T-helper 22 cell (primary cell): ENCODE data around the gene SERINC3.
A peak's percentile ranks its signal among the peaks of the same experiment; 100 is the strongest.
"Not testable (repeated sequence)": the region's sequence is repeated elsewhere in the genome, so short reads cannot be mapped to it uniquely, and the experiment has no call there.

Experiments used
- DNase-seq: peaks from one replicate; pipeline ENCODE4 v3.0.0-alpha.2; 2020; ENCODE audit warnings: low read depth

SERINC3 gene

DNA sequence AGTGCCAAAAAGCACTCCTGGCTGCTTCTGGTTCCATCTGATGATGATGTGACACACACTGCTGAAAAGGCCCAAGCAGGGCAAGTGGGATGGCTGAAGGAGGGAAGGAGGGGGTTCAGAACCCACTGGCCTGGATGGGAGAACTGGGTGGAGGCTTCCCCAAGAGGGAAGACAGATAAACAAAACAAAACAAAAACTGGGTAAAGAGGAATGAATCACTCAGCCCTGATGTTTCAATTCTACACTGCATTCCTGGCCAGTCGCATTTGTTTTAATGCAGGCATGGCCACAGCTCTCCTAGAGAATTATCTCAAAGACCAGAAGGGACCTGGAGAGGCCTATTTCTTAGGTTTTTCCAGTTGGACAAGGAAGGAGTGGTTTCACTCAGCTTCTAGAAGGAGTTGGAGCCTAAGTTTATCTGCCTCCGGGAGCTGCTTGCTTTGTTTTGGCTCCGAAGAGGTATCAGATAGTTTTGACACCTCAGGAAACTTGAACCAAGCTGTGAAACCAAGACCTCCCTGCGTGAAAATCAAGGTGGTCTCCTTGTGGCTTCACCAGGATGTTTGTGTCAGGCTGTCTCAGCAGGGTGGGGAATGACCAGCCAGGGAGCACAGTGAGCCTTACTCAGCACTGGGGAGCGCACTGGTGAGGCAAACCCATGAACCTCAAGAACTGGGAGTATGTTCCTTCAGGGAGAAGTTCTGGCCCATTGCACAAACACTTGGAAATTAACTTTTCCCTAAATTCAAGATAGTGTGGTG, 30.1 kb downstream of the SERINC3 start:
- DNase-seq = no peak

DNA sequence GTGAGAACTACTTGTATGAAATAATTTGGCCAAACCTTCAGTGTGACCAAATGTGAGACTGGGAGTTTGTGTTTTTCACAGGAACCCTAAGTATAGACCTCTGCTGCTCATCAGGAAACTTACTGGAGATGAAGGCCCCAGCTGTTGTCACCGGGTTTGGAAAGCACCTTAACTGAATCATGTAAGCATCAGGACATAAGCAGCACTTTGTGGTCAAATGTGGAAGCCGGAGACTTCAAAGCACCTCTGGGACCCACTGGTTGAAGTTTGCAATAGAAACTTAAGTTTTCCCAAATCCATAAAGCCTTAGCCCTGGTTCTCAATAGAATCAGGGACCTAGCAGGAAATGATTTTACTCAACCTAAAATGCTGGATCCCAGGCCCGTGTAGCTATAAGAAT, 31.9 kb downstream of the SERINC3 start:
- DNase-seq = no peak

DNA sequence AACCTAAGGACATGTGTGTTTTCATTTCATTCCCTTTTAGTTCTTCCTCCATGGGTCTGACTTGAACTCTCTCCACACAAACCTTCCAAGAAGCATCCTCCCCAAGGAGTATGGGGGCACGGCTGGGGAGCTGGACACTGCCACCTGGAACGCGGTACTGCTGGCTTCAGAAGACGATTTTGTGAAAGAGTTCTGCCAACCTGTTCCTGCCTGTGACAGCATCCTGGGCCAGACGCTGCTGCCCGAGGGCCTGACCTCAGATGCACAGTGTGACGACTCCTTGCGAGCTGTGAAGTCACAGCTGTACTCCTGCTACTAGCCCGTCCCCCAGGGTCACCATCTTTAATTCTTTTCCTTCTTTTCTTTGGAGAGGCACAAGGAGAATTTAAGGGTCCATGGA, 32.6 kb downstream of the SERINC3 start:
- DNase-seq = no peak

DNA sequence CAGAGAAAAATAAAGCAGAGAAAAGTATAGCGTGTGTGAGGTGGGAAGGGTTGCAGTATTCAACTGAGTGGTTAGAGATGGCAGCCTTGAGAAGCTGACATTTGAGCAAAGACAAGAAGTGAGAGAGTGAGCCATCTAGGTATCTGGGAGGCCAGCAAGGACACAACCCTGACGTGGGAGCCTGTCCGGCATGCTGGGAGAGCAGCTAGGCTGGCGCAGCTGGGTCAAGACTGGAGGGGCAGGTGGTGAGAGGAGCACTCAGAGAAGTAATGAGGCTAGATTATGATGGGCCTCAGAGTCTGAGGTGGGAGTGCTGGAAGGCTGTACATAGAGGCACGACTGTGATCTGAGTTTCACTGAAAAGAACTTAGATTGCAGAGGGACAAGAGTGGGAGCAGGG, 33.3 kb downstream of the SERINC3 start:
- no peak for DNase-seq

DNA sequence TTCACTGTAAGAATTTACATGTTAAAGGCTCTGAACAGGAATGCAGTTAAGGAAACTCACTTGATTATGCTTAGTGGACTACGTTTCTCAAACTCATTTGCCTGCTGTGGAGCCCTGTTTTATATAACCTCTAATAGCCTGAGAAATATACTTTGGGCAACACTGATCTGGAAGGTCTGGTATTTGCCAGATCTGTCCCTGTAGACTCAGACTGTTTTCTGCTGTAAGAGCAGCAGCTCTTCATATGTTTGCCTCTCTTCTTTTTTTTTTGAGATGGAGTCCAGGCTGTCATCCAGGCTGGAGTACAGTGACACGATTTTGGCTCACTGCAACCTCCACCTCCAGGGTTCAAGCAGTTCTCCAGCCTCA, 36.1 kb downstream of the SERINC3 start:
- DNase-seq = no peak

DNA sequence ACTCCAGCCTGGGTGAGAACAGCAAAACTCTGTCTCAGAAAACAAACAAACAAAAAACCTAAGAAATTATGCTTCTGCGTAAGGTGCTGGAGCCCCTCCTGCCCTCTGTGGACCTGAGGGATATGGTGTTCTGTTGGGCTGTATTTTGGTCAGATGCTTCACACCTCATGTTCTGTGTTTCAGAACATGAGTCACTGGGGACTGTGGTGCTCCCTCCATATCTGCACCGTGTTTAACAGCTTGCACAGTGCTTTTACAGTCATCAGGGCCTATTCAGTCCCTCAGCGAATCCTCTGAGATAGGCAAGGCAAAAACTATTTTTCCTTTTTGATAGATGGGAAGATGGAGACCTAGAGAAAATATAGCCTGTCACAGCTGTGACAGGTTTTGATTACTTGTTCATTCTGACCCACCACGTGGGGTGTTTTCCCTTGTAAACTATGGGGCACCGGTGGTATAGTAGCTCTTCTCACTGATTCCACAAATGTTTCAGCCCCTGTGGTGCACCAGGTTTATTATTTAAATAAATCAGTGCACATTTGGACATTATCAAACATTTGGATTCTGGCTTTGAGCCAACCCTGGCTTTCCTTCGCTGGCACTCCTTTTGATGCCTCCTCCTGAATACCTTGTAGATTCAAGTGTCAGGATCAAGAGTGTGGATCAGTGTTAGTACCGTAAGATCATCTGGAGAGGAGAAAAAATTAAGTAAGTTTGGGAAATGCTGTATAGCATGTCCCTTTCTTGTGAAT, 36.6 kb downstream of the SERINC3 start:
- no peak for DNase-seq

DNA sequence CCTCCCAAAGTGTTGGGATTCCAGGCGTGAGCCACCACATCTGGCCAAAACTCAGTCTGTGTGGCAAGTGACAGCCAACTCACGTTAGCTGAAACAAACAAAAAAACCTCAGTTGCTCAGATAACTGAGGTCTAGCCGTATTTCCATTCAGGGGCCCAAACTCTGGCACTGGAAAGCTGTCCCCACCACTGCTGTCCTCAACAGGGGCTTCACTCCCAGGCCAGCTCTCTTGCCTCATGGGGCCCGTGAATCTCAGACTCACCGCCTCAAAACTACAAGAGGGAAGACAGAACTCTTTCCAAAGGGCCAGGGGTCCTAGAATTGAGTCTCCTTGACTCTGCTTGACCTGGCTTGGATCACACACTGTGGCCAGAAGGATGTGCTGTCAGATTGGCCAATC, 38.8 kb downstream of the SERINC3 start:
- DNase-seq = no peak

DNA sequence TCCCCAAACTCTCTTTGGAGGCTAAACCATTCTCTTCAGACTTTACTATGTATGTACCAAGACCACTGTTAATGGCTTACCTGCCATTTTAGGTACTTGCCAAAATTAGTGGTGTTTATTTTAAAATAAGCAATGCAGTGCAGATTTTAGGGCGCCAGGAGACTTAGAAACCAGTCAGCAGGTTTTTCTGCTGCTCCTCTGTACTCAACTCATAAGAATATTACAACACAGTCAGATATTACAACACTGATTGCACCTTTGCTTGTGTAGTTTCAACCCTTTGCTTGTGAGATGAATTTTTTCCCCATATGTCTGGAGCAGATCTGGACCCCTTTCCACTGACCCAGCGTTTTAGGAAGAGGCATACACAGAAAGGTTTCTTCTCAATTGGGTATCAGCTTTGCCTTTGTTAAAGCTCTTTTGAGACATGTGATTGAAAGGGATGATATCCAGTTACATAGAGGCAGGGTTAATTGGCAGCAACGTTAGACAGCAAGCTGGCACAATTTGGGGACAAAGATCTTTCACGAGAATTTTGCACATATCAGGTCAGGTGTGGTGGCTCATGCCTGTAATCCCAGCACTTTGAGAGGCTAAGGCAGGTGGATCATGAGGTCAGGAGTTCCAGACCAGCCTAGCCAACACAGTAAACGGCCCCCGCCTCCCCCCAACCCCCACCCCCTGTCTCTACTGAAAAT, 40.0 kb downstream of the SERINC3 start:
- no peak for DNase-seq

DNA sequence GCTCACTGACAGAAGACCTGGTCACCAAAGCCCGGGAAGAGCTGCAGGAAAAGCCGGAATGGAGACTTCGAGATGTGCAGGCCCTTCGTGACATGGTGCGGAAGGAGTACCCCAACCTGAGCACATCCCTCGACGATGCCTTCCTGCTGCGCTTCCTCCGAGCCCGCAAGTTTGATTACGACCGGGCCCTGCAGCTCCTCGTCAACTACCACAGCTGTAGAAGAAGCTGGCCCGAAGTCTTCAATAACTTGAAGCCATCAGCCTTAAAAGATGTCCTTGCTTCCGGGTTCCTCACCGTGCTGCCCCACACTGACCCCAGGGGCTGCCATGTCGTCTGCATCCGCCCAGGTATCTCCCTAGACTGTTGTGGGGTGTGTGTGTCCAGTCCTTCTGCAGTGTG, 41.8 kb downstream of the SERINC3 start:
- no peak for DNase-seq

DNA sequence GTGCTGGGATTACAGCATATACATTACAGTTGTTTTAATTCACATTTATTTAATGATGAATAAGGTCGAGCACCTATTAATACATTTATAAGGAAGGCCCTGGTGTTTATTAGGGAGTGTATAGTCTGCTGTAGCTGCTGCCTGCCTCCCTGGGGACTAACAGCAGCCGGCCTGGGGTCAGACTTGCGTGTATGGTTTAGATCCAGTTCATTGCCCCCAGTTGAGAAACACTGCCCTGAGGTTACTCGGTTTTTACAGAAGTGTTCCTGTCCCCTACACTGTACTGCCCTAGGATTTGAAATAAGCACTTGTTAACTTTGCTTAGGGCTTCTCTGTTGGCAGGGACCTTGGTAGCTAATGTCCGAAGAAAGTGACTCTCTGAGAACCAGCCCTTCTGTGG, 42.2 kb downstream of the SERINC3 start:
- no peak for DNase-seq

DNA sequence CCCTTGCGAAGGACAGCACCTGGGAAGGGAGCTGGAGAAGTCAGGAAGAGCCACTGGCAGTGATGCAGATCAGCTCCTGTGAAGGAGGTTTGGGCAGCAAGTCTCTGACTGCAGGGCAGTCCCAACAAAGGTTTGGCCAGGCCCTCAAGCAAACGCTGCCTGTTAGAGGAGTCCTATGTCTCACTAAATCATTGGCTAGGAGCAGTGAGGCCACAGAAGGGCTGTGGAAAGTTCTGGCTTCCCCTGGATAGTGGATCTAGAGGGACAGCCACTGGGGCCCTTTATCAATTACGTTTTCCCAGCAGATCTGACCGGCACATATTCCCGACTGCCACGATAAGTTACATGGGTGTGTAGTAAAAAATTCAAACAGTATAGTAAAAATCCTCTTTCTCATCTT, 43.7 kb downstream of the SERINC3 start:
- no peak for DNase-seq

DNA sequence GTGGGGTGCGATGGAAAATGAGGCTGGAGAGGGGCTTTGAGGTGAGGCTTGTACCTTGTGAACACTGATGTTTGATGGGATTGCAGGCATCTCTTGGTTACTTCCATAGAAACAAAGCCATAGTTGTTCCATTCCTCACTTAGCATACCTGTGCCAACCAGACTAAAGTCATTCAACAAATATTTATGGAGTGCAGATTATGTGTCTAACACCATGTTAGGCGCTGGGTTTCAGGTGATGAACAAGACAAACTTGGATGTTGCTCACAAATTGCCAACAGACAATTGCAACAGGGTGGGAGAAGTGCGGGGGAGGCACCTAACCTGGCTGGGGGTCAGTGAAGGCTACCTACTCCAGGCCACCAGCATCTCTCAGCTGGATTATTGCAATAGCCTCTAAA, 44.7 kb downstream of the SERINC3 start:
- no peak for DNase-seq

DNA sequence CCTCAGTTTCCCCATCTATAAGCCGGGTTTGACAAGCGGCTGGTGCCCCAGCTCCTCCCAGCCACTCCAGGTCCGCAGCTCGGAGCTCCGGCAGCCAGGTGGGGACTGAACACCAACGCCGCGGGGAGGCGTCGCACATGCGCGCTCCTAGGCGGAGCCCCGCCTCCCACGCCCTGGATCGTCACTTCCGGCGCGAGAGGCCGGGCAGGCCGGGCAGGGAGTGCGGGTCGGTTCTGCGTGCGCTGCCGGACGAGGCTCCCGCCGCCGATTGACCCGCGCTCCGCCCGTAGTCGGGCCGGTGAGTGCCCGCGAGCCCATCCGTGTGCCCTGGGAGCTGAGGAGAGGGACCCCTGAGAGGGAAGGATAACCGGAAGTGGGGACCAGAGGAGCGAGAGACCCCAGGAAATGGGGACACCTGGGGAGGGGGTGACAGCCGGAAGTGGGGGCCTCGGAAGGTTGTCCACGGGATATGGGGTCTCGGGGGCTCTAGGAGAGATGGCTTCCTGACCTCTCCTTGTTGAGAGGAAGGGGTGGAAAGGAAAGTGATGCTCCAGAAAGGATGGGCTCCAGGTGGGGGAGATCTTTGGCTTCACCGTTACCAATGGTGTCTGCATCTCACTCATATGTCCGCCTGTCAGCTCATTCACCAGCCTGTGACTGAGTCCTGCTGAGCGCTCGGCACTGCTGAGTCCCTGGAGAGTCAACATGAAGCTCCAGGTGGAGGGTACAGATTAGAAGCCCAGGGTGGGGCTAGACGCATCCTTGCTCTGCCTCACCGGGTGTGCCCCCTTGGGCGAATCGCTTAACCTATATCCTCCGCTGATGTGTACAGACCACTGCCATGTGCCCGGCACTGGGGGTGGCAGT, 45.9 kb downstream of the SERINC3 start, which contains the start of gene TTPAL:
Gene TTPAL, plus strand, starts transcription at position 181 of the 867 bp plus-strand sequence. CDS start 4,126 bp downstream, outside the sequence.
- peak; percentile 73 for DNase-seq

DNA sequence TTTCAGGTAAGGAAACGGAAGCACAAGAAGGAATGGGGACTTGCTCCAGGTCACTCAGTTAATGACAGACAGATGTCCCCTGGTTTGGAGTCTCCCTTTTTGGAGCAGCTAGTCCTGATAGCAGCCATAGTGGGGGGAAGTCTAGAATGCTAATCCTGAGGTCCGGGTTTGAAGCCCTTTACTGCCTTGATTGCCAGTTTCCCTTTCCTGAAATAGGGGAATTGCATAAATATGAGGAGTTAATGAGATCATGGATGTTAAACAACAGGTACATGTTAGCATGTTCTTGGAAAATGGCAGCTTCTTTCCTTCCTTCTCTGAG, 46.5 kb downstream of the SERINC3 start:
- DNase-seq = no peak

DNA sequence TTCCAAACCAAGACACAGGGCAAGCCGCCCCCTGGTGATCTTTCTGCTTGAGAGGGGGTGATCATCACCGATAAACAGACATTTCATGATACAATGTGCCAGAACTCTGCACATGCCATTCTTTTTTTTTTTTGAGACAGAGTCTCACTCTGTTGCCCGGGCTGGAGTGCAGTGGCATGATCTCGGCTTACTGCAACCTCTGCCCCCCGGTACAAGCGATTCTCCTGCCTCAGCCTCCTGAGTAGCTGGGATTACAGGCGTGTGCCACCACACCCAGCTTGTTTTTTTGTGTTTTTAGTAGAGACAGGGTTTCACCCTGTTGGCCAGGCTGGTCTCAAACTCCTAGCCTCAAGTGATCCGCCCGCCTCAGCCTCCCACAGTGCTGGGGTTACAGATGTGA, 49.6 kb downstream of the SERINC3 start:
- not testable (repeated sequence) for DNase-seq

DNA sequence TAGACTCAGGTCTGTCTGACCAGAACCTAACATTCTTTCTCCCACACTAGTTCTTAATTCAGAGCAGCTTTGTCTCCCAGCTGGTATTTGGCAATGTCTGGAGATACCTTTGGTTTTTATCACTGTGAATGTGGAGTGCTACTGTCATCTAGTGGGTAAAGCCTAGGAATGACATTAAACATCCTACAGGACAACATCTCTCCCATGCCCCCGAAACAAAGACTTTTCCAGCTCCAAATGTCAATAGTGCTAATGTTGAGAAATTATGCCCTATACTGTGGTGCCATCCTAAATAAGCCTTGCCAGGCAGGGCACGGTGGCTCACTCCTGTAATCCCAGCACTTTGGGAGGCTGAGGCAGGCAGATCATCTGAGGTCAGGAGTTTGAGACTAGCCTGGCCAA, 50.4 kb downstream of the SERINC3 start:
- no peak for DNase-seq

DNA sequence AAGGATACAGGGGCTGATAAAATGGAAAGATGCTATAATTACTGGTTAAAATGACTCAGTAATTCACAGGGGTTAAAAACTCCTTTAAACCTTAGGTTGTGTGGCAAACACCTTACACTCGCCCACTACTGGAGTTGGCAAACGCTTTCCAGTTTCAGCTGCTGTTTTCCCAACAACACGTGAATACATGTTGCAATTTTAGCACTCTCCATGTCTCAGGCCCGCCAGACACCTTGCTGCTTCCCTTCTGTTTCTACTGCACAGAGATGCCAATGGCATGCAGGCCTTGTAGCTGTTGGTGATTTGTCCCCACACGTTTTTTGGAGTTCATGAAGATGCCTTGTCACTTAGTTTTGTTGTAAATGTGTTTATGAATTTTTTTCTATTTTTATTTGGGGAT, 51.5 kb downstream of the SERINC3 start:
- DNase-seq = no peak

DNA sequence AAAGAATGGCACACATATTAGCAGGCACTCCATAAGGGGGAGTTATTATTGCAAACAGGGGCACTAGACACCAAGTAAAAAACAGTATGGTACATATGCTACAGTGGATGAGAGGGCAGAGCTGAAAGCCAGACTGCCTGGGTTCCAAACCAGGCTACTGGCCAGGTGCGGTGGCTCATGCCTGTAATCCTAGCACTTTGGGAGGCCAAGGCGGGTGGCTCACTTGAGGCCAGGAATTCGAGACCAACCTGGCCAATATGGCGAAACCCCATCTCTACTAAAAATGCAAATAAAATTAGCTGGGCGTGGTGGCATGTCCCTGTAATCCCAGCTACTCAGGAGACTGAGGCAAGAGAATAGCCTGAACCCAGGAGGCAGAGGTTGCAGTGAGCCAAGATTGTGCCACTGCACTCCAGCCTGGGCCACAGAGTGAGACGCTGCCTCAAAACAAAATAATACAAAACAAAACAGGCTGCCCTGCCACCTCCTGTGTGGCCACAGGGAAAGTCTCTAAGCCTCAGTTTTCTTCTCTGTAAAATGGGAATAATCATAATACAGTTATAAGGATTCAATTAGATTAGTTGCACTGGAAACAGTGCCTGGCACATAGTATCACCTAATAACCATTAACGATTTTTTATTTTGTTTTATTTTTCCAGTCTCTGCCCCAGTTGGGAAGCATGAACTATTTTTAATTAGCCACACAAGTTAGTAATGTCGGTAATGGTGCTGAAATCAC, 53.7 kb downstream of the SERINC3 start:
- DNase-seq = no peak

DNA sequence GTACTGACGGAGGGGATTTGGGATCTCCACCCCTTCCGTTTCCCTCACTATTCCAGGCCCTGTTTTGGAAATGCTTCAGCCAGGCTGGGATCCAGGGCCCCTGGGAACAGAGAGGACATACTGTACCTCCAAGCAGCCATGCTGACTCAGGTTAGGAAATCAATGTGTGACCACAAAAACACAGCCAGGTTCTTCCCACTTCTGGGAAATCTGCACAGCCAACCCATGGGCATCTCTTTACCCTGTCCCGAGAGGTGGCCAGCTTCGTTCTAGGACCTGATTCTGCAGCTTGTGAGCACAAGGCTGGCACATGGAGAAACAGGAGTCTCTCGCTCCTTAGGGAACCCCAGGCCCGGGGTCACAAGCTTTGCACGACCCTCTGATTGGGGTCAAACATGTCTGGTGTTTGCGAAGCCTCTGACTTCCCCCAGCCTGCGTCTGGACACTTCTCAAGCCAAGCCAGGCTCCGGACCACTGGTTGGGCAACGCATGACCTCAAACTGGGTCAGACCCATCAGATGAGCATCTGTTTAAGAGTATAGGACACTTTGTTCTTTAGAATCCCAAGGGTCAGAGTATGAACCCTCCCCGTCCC, 54.5 kb downstream of the SERINC3 start:
- DNase-seq = no peak

DNA sequence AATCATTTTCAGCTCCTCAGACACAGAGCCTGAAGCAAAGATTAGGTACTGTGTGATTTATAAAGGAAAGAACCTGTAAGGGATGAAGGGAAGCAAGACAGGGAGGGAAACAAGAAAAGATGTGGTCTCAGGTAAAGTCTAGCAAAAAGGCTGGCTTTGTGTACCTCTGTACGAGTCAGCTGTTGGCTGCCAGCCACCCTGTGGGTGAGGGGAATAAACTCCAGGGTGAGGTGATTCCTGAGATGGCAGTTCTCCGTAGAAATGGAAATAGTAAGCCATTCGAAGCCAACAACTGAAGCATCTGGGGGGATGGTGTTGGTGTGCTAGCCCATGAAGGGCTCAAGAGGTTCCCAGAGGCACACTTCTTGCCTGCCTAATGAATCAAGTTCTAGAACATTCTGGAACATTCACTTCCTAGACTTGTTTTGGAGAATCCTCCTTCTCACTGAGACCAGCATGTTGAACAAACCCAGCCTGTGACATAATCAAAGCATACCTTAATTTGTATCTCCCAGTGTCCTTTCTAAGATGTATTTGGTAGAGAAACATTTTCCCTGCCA, 56.8 kb downstream of the SERINC3 start:
- no peak for DNase-seq

DNA sequence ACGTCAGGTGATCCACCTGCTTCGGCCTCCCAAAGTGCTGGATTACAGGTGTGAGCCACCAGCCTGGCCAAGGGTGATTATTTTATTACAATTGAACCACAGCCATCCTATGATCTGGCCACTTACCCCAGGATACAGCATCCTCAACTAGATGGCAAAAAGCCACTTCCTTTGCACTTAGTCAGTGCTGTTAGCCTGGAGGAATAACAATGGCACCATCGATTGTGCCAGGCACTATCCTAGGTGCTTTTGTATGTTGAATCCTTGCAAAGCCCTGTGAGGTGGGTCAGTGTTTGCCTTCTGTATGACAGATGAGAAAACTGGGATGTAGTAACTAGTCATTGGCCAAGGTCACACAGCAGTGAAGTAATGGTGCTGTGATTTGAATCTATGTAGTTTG, 57.4 kb downstream of the SERINC3 start:
- DNase-seq = no peak
